ENCODE data around the gene ARHGEF33.

Gene ARHGEF33

DNA sequence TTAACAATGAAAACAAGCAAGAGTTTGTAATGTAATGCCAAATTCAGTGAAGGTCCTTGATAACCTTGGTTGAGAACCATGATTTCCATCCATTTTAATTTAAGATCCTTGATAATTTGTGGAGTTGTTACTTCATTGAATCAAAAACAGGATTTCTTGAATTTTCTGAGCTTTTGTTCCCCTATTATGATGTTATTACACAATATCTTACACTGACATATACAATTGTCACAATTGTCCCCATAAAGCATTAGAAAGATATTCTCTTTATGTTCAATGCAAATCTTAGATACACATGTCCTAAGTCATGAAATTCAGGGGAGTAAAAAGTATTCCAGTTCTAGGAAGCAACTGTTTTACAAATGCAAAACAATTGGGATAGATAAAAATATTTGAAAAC lies 83.6 kb downstream of the ARHGEF33 start:
- in situ Hi-C loops (cut with MboI; ENCODE audit: low sequenced_read_pairs, unreplicated experiment): no loop called here
- DNase-seq (ENCODE audit: low spot score): no peak
- TF ChIP-seq, protein P1, sequence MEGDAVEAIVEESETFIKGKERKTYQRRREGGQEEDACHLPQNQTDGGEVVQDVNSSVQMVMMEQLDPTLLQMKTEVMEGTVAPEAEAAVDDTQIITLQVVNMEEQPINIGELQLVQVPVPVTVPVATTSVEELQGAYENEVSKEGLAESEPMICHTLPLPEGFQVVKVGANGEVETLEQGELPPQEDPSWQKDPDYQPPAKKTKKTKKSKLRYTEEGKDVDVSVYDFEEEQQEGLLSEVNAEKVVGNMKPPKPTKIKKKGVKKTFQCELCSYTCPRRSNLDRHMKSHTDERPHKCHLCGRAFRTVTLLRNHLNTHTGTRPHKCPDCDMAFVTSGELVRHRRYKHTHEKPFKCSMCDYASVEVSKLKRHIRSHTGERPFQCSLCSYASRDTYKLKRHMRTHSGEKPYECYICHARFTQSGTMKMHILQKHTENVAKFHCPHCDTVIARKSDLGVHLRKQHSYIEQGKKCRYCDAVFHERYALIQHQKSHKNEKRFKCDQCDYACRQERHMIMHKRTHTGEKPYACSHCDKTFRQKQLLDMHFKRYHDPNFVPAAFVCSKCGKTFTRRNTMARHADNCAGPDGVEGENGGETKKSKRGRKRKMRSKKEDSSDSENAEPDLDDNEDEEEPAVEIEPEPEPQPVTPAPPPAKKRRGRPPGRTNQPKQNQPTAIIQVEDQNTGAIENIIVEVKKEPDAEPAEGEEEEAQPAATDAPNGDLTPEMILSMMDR (IDR thresholded peaks at IDR 0.05; ENCODE audit: borderline replicate concordance, control extremely low read depth, extremely low read depth, insufficient read depth, missing control alignments): no peak

DNA sequence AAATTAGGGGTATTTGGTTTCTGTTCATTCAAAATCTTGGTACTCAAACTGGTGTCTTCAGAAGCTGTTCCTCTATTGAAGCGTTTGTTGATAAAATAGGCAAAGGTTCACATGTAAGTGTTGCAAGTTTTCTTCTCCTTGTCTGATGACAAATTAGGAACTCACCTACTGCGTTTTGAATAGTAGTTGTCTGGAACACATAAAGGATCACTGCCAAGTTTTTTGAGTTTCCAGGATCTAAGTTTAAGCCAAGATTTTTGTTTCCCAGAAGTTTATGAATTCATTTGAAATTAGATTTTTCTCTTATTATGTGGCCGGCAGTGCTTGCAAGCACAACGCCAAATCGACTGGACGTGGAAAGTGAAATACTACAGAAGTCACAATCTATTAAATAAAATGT lies 85.4 kb downstream of the ARHGEF33 start:
- in situ Hi-C loops (cut with MboI; ENCODE audit: low sequenced_read_pairs, unreplicated experiment): no loop called here
- no peak for DNase-seq (ENCODE audit: low spot score)
- TF ChIP-seq, protein P1 (IDR thresholded peaks at IDR 0.05; ENCODE audit: borderline replicate concordance, control extremely low read depth, extremely low read depth, insufficient read depth, missing control alignments): no peak

- TF ChIP-seq, protein P1 (IDR thresholded peaks at IDR 0.05; ENCODE audit: borderline replicate concordance, control extremely low read depth, extremely low read depth, insufficient read depth, missing control alignments): no peak
- in situ Hi-C loops (cut with MboI; ENCODE audit: low sequenced_read_pairs, unreplicated experiment): no loop called here
- no peak for DNase-seq (ENCODE audit: low spot score)
Measured at GRCh38 chr2:38977047-38977446, 87.4 kb downstream of the ARHGEF33 start.

DNA sequence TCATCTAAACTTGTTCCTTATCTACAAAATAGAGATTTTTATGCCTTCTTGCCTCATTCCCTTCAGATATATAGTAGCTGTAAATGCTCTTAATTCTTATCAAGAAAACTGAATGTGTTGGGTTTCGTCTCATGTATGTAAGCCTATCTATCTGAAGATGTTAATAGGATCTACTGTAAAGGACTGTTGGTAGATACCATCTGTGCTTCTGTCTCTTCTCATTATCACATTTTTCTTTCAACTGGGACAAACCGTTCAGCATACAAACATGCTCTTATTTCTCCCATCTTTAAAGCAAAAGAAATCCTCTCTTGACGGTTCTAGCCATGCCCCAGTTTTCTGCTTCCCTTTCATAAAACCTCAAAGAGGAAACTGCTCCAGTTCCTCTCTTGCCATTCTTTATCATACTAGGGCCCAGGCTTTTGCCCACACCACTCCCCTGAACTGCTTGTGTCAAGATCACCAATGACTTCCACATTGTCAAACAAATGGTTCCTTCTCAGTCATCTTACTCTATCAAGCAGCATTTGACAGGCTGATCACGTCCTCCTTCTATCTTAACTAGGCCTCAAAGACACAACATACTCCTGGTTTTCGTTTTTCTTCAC lies 88.7 kb downstream of the ARHGEF33 start:
- in situ Hi-C loops (cut with MboI; ENCODE audit: low sequenced_read_pairs, unreplicated experiment): no loop called here
- no peak for DNase-seq (ENCODE audit: low spot score)
- TF ChIP-seq, protein P1 (IDR thresholded peaks at IDR 0.05; ENCODE audit: borderline replicate concordance, control extremely low read depth, extremely low read depth, insufficient read depth, missing control alignments): no peak

DNA sequence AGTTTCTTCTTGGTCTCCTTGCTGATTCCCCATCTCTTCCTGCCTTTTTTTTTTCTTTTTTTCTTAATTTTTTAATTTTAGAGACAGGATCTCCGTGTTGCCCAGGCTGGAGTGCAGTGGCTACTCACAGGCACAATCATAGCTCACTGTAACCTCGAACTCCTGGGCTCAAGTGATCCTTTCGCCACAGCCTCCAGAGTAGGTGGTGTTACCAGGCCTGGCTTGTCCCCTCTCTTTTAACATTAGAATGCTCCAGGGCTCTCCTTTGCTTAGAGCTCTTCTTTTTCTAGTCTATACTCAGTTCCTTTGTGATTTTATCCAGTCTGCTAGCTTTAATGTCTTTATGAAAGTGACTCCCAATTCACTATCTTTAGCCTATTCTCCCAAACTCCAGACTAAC lies 89.2 kb downstream of the ARHGEF33 start:
- TF ChIP-seq, protein P1 (IDR thresholded peaks at IDR 0.05; ENCODE audit: borderline replicate concordance, control extremely low read depth, extremely low read depth, insufficient read depth, missing control alignments): no peak
- DNase-seq (ENCODE audit: low spot score): no peak
- in situ Hi-C loops (cut with MboI; ENCODE audit: low sequenced_read_pairs, unreplicated experiment): no loop called here

GRCh38 chr2:38981003-38981669 lies 91.5 kb downstream of the ARHGEF33 start:
- in situ Hi-C loops (cut with MboI; ENCODE audit: low sequenced_read_pairs, unreplicated experiment): no loop called here
- TF ChIP-seq, protein P1 (IDR thresholded peaks at IDR 0.05; ENCODE audit: borderline replicate concordance, control extremely low read depth, extremely low read depth, insufficient read depth, missing control alignments): no peak
- DNase-seq (ENCODE audit: low spot score): no peak

Data from GM13976 (cell line).